DMS114 treated with DMSO at 0.1 percent for 48 hours (cell line): Measurements from ENCODE around the gene ATG16L2.
"Not testable (repeated sequence)": the region's sequence is repeated elsewhere in the genome, so short reads cannot be mapped to it uniquely, and the experiment has no call there.

Experiments
- DNase-seq: peaks from one replicate; lab custom pipeline; 2025; ENCODE audit not compliant: unreplicated experiment; lab: John Stamatoyannopoulos, UW

Gene ATG16L2

DNA sequence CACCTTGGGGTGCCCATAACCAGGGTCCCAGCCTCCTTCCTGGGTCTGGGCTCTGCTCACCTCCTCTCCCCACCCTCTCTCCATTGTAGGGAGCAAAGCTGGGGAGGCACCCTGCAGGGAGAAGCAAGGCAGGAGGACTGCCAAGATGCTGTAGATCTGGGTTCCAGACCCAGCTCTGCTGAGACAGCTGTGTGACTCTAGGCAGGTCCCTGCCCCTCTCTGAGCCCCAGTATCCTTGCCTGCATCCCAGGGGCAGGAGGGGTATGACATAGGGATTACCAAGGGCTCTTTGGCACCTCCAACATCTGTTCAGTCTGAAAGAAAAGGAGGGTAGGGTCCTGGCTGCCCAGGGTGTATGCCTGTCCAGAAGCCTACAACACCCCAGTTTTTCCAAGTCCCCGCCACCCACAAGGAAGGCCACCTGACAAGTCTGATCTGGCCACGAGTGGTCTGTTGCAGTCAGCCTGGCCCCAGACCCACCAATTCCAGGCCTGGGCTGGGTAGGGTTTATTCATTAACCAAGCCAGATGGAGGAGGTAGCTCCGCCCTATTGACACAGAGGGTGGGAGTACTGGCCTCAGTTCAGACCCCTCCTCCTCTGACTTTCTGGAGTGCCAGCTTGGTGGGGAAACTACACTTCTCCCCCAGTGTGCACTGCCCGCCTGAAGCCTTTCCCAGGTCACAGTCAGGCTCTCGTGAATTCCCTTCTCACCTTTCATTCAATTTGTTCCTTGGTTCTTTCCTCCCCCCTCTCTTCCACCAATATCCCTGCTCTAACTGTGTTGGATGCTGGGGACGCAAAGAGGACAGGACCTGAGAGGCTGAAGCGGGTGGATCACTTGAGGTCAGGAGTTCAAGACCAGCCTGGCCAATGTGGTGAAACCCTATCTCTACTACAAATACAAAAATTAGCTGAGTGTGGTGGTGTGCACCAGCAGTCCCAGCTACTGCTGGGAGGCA lies 35.4 kb upstream of the ATG16L2 start:
- DNase-seq, result no peak

DNA sequence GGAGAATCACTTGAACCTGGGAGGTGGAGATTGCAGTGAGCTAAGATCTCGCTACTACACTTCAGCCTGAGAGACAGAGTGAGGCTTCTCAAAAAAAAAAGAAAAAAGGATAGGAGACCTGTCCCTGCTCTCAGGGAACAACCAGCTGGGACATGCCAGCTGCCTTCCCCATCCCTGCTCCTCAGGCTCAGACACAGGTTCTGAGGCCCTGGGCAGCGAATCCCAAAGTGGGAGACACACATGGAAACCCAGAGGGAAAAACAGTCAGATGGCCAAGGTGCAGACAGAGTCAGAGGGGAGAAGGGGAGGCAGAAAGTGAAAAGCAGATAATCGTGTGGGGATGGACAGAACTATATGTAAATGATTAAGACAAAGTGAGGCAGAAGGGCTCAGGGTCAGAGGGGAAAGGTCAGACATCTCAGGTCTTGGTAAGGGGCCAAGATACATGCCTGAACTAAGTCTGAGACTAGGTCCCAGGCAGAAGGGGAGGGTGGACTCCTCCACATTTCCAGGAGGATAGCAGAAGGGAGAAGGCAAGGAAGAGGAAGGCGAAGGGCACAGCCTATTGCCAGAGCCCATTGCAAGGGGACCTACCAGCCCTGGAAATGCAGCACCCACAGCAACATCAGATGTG lies 34.6 kb upstream of the ATG16L2 start:
- no peak for DNase-seq

DNA sequence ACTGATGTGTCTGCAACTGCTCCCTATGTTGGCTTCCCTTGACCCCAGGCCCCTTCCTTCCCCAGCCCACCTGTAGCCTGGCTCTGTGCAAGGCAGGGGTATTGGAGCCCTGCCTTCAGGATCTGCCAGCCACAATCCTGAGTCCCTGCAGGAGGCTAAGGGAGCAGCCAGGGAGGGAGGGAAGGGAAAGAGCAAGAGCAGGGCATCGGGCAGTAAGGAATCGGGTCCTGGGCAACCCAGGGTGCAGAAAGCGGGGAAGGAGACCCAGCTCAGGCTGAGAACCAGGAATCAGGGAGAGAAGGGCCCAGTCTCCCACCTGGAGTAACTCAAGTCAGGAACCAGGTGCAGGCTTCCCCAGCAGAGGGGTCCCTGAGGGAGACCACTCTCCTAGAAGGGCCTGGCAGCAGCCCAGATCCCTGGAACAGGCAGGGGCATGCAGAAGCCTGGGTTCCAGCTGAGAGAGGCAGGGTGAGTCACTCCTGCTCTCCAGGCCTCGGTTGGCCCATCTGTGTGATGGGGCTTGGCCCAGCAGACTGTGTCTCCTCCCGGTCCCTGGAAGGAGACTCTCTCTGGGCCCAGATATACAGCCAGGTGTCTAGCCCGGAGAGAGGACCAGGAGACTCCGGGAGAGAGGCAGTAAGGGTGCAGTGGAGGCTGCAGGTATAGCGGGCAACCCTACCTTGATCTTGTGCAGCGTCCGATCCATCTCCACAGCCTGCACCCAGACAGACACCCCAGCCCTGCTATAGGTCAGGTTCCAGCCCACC lies 33.7 kb upstream of the ATG16L2 start:
- no peak for DNase-seq

DNA sequence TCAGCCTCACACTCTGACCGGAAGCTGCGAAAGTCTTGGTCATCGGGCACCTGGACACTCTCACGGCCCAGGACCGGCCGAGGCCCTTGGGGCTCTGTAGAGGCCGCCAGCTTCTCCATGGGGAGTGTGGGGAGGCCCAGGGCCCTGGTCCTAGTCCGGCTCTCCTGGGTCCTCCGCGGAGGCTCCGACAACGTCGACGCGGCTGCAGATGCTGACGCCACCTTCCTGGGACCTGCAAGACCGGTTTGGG lies 33.2 kb upstream of the ATG16L2 start:
- no peak for DNase-seq

DNA sequence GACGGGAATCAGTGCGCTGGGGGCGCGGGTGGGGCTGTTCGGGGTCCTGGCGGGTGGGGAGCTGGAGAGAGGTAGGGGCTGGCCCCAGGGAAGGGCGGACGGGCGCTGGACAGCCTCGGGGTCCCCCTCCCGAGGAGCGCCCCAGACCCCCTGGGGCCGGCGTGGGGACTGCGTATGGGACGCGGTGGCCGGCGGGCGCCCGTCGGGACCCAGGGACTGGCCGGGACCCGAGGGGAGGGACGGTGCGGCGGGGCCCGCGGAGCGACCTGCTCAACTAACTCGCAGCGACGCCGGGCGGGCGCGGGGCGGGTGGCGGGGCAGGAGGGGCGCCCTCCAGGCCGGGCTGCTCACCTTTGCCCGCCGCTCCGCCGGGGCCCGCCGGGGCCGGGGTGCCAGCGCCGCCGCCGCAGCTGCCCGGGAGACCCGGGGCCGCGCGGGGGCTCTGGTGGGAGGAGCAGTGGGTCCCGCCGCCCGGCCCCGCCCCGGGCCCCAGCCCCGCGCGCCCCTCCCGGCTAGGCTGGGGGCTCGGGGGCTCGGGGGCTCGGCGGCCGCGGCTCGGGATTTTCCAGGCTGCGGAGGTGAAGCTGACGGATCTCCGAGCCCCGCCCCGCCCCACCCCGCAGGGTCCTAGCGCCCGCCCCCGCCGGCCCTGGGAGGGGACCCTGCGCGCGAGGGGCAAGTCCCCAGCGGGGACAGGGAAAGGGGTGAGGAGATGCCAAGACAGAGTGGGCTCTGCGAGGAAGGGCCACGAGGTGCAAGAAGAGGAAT lies 32.7 kb upstream of the ATG16L2 start:
- no peak for DNase-seq

DNA sequence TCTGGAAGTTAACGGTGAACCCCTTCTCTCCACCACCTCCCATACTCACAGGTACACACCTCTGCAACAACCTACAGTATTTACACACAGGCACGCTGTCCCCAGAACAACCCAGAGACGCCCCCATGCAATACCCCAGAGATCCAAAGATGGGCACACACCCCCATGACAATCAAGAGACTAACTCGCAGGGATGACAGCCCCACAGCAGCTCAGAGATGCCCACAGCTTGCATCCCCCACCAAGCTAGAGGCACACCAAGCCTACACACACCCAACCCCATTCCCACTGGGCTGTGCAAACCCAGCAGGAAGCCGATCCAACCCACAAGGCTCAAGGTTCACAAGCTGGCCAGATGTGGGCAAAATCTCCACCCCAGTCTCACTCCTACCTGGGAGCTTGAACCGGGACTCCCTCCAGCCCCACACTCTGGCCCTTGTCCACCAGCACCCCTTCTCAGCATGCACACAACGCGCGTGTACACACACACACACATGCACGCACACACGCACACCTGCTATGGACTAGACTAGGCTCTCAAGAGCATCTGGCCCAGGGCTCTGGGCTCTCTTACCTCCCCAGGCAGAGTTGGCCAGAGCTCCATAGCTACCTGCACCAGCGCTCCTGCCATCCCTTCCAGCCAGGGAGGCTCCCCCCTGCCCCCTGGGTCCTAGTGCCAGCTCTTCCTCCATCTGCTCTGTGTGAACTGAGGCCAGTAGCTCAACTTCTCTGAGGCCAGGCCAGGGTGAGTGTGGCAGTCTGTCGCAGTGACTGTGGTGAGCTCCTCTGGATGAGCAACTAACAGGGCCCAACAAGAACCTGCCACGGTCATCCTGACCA lies 31.9 kb upstream of the ATG16L2 start:
- DNase-seq, result no peak

DNA sequence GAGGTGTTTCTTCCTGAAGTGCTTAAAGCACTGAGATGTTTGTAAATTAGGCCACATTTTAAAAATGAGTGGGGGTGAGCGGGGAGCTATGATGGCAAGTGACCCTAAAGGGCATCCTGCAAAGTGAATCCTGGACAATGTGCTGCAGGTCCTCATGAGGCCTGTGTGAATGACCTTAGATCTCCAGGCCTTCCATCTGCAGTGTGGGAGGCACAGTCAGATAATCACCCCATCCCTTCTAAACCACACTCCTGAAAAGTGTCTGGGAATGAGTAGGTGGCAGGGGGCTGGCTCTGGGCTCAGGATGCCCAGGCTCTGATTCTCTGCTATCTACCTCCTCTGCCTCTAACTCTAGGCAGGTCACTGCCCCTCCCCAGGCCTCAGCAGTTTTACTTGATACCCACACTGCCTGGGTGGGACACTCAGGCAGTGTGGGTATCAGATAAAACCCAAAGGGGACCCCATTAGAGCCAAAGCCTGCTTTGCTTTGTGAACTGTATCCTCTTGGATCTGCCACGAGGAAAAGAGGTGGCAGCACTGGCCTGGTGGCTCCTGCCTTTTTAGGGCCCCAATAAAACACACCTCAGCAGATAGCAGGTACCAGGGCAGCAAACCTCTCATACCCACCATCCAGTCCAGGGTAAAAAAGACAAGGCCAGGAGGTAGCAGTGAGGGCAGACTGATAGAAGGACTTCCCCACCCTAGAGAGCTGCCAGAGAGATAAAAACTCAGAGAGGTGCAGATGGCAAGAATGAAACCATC lies 30.9 kb upstream of the ATG16L2 start:
- DNase-seq, result no peak

DNA sequence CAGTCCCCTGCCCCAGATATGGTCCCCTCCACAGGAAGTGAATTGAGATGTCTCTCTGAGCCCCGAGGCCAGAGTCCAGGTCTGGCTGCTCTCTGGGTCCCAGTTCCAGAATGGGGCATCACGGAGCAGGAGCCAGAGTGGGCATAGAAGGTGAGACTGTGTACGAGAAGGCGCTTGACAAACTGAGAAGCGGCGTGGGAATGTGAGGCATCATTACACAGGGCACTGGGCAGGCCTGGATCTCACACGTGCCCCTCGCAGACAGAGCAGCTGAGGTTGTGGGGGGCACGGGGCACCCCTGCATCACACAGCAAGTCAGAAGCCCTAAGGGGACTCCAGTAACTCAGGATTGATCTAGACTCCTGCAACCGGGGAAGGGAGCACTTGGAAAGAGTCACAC lies 29.5 kb upstream of the ATG16L2 start:
- DNase-seq, result no peak

DNA sequence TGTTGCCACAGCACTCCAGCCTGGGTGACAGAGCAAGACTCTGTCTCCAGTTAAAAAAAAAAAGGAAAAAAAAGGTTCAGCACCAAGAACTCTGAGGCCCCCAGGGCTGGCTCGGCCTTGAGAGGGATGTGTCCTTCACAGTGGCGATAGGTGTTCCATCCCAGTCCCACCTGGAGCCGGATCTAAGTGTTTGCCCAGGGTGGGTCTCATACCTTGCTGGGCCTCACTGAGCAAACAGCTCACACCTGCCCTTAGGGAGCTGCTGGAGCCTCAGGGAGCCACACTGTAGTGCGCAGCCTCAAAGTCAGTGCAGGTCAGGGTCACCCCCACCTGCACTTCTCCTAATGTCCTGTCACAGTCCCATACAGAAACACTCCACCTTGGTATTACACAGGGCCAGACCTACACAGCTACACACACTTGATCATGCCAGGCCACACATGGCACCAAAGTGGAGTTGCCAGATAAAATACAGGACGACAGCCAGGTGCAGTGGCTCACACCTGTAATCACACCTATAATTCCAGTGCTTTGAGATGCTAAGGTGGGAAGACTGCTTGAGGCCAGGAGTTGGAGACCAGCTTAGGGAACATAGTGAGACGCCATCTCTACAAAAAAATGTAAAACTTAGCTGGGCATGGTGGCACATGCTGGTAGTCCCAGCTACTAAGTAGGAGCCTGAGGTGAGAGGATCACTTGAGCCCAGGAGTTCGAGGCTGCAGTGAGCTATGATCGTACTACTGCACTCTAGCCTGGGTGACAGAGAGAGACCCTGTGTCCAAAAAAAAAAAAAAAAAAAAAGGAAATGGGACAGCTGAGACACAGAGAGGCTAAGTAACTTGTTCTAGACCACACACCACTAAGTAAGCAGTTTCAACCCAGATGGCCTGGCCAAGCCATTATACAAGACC lies 27.7 kb upstream of the ATG16L2 start:
- DNase-seq, result no peak

DNA sequence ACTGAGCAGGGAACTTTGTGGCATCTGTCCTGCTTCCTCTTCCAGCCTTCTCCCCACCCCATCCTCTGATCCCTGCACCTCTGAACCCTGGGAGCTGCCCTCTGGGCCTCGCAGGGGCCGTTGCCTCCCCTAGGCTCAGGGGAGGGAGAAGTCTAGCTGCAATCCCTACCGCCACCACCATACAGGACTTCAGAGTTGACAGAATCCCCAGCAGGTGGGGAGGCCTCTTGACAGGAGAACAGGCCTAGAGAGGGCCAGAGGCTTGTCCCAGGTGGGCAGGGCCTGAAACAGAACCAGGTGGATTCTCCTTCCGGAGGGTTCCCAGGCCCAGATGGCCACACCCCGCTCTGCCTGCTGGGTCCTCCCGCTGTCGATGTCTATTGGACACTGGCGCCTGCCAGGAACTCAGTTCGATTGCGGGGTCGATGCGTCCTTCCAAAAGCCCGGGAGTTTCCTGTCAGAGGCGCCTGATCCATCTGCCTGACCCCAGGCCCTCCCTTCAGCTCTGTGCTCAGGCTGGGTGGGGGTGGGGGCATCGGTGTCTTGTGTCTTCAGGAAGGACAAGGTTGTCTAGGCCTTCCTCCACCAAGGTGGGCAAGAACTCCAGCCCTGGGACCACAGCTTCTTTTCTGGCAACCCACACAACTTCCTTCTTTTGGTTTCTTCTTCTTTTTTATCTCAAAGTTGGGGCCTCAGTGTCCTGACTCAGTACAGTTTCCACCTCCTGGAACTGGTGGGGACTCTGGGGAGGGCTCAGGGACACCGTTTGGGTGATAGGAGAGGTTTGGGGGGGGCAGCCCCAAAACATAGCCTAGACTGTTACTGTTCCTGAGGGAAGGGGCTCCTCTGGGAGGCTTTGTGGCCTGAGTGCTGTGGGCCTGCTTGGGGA lies 26.8 kb upstream of the ATG16L2 start:
- DNase-seq, result no peak

DNA sequence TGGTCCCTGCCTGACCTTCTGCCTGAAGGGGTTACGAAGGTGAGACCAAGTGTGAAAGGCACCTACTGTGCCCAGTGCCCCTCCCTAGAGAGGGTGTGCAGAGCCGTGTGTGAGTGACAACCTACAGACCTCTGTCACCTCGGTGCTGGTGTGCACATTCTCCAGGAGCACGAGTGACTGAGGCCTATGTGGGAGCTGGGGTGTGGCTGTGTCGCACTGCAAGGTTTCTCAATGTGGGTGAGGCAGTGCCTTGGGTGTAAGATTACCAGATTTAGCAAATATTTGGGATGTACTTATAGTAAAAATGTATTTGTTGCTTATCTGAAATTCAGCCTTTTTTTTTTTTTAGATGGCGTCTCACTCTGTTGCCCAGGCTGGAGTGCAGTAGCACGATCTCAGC lies 26.0 kb upstream of the ATG16L2 start:
- no peak for DNase-seq

DNA sequence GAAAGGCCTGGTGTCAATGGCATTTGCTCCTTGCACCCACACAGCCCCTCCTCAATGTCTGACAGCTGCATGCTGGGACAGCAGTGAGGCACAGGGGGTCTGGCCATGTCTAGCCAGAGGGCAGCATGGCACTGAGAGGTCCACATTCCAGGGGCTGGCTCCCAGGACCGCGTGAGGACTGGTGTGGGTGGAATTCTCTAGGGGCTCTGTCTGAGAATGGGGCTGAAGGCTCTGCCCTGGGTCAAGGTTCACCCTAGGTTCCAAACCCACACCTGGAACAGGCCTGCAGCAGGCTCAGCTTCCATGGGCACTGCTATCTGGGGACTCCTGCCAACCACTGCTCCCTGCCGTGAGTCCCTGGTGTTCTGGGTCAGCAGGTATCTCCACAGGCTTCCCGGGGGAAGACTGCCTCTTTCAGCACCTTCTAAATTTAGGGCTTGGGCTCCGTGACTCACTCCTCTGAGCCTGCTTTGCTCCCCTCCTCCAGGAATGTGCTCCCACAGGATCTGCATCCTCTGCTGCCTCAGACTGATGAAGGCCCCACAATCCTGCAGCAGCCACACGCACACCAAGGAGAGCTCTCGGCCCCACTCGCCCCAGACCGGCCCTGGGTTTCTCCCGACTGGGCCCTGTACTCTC lies 24.6 kb upstream of the ATG16L2 start:
- no peak for DNase-seq

DNA sequence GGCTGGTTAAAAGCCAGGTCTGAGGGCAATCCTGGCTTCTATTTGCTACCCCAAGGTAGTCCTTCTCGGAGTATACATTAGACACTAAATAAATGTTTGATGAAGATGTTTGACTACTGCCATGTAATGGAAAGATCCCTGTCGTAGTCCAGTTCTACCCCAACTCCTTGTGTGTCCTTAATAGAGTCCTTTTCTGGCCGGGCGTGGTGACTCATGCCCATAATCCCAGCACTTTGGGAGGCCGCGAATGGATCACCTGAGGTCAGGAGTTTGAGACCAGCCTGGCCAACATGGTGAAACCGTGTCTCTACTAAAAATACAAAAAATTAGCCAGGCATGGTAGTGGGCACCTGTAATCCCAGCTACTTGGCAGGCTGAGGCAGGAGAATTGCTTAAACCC lies 23.0 kb upstream of the ATG16L2 start:
- not testable (repeated sequence) for DNase-seq

DNA sequence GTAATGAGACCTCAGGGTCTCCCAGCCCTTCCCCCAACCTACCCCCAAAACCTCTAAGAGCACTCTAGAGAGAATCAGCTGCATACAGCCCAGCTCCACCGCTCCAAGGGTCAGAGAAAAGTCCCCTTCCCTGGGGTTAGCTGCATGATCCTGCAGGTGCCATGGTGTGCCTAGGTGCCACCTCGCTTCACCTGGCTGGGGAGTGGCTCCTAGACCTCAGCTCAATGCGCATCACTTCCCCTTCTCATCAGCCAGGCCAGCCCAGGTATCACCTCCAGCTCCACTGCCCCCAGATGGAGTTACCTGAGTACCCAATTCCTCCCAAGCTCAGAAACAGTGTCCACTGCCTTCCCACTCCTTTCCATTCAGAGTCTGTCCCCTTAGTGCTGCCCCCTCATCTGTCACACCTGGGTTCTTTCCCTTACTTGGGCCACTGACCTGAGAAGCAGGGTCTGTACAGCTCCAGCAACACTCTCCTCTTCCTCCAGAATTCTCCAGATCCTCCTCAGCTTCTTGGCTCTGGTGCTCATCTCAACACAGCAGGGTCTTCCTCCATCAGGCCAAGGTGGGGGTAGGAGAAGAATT lies 21.7 kb upstream of the ATG16L2 start:
- no peak for DNase-seq

DNA sequence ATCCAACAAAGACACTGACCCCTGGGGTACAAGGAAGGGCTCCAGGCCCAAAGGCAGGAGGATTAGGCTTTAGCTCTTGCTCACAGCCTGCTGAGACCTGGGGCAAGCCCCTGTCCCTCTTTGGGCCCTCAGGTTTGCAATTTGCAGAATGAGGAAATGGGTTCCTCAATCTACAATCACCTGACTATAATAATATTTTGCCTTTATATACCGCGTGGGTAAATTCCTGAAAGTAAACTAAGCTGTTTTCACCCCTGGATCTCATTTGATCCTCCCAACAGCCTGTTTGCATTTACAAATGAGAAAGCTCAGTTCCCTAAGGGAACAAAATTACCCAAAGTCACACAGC lies 21.2 kb upstream of the ATG16L2 start:
- DNase-seq, result no peak

DNA sequence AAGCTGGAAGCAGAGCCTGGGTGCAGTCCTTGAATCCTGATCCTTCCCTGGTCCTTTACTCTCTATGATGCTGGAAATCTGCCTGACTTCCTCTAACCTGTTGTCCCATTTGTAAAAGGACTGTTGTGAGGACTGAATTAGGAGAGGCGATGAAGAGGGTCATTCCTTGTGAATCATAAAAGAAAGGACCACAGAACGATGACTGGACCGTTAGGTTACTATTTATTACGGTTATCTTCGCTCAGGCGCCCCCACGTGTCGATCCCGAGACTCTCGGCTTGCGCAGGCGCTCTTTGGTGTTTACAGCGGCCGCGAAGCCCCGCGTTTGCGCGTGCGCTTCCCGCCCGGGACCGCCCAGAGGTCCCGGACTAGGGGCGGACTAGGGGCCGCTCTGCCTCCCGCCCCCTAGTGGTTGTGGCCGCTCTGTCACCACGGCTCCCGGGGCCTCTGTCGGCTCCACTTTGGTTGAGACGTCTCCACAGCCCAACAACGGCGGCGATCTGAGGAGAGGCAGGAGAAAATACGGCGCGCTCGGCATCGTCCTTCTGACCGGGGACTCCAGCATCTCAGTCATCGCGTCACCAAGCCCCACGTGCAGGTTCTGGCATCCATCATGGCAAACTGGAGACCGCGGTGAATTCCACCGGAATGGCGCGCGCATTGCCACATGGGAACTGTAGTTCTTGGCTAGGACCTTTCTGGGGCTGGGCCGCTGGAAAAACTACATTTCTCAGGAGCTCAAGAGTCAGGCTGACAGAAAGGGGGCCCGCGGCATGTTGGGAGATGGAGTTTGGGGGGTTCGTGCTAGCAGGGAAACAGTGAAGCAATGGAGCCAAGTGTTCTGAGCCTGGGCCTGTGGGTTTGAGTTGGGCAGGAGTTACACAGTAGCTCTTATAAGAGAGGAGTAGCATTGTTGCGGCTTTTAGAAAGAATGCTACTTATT lies 20.5 kb upstream of the ATG16L2 start, which contains the start of gene STARD10:
STARD10 (minus strand) TSS at position 623 of the 943 bp plus-strand sequence. CDS start 12,866 bp downstream, outside the sequence.
- DNase-seq, result peak; percentile 87
